Suprapubic skin (tissue), 4 donors: ENCODE results near the gene ITGA8.

ENCODE experiments used
- CTCF ChIP-seq, 2 donors: fragments of 200-600 bp in 1 of 2; fragments of 450-650 bp in 1 of 2; sonication (generic) in 1 of 2; IDR thresholded peaks; one replicate each; pipeline ENCODE4 v1.5.1; 2016 to 2019; ENCODE audit warnings: antibody characterized with exemption in 2 of 2, mild to moderate bottlenecking in 1 of 2, moderate library complexity in 1 of 2
- EP300 ChIP-seq: sonication (generic); formaldehyde crosslinking; IDR thresholded peaks from one replicate; pipeline ENCODE4 v1.6.1; 2017; ENCODE audit warnings: antibody characterized with exemption
- POLR2A ChIP-seq, 2 donors: fragments of 450-650 bp; IDR thresholded peaks; one replicate each; pipeline ENCODE4 v1.6.1; 2017; ENCODE audit warnings: antibody characterized with exemption in 2 of 2, mild to moderate bottlenecking in 2 of 2, moderate library complexity in 2 of 2
- POLR2AphosphoS5 ChIP-seq, 3 donors: sonication (generic); formaldehyde crosslinking; IDR thresholded peaks; one replicate each; pipeline ENCODE4 v1.6.1; 2017; ENCODE audit warnings: antibody characterized with exemption in 3 of 3

DNA sequence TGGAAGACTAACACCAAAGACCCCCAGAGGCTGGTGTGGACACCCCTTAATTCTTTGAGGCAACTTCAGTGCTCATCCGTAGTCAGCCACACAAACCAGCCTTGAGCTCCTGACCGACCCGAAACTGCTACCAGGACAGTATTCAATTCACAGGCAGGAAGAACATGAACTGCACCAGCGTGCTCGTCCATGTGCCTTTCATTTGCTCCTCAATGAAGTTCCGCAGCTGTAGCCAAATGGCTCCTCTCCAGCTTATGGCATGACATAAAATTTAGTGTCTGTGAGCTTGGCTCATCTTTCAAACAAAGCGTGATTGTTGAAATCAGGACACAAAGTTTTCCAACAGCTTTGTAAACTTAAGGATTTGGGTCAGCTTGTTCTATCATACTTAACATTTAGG, 204.5 kb downstream of the ITGA8 start:
- TF ChIP-seq CTCF (IDR thresholded peaks at IDR 0.05) (no peak), POLR2A (IDR thresholded peaks at IDR 0.05) (no peak), EP300 (no peak), POLR2AphosphoS5 (IDR thresholded peaks at IDR 0.05) (peak in 1 of 3 donors; percentile 36)
